ENCODE data around the gene SLC25A10. TPM values are rescaled to one million over a fixed set of nuclear protein-coding genes. Genes with fewer than 3 reads are reported as not detected.

SLC25A10 gene
- total and polyA plus RNA-seq, 8 donors, result 3.5 to 55.6 (median 33.6) TPM

GRCh38 chr17:81741049-81741593 is 29.0 kb downstream of the SLC25A10 start:
- intact Hi-C loops (cut with DNase I; ENCODE audit: low total_unique reads), result no loop called here
- H3K4me3 ChIP-seq, result no peak overlapping the region
- no peak for DNase-seq
- H3K4me1 ChIP-seq, result peaks cover 1 to 15% (median 5%) of the 10 kb centered on the region in 4 donors
- WGBS, 5 donors, result 37 to 53% (median 49%) methylated on average over 13 to 22 of the region's 22 CpGs
- peaks cover 0 to 37% (median 8%) of the 10 kb centered on the region in 3 donors for H3K27me3 ChIP-seq
- H3K9me3 ChIP-seq, result no peaks in the 10 kb centered on the region
- H3K36me3 ChIP-seq, result no peaks in the 10 kb centered on the region
- TF ChIP-seq POLR2AphosphoS5 (IDR thresholded peaks at IDR 0.05) (no peak), POLR2A (IDR thresholded peaks at IDR 0.05) (no peak)
- no peak overlapping the region for H3K27ac ChIP-seq

- intact Hi-C loops (cut with DNase I; ENCODE audit: low total_unique reads), result no loop called here
- Histone ChIP-seq H3K4me3 (no peak overlapping the region), H3K27me3 (peaks cover 0 to 35% (median 8%) of the 10 kb centered on the region in 3 donors), H3K27ac (no peak overlapping the region), H3K36me3 (no peaks in the 10 kb centered on the region), H3K4me1 (peaks cover 0 to 11% (median under 1%) of the 10 kb centered on the region in 4 donors), H3K9me3 (no peaks in the 10 kb centered on the region)
- WGBS, 5 donors, result 35 to 60% (median 45%) methylated on average over 17 to 26 of the region's 26 CpGs
- DNase-seq, result no peak
- TF ChIP-seq CTCF (IDR thresholded peaks at IDR 0.05) (no peak), EP300 (IDR thresholded peaks at IDR 0.05) (no peak), POLR2AphosphoS5 (IDR thresholded peaks at IDR 0.05) (no peak), POLR2A (IDR thresholded peaks at IDR 0.05) (no peak)
Observed at GRCh38 chr17:81741594-81742452, 29.7 kb downstream of the SLC25A10 start.

Small RNAs within 50 kb of the gene (small RNA-seq; reads per million reads assigned to genes)
- gene MIR6786, result 0 to 0.20 (median 0) reads per million in 4 donors

Other genes with a start within 250 kb of the SLC25A10 start
- 1,000 to 10,000 TPM in 4 of 5 donors, 100 to 1,000 TPM in 1; 978 to 2,952 (median 1,777) TPM for gene ACTG1, start 199.5 kb upstream of the SLC25A10 start, total RNA-seq
- 1,000 to 10,000 TPM; 1,866 to 2,457 (median 2,070) TPM for gene ACTG1, start 199.5 kb upstream of the SLC25A10 start, polyA plus RNA-seq
- 10 to 100 TPM in 1 of 5 donors, 1 to 10 TPM in 3, not detected in 1; 2.8 to 21.7 (median 6.2) TPM for gene FSCN2, start 183.9 kb upstream of the SLC25A10 start, total RNA-seq
- 1 to 10 TPM in 2 of 3 donors, under 1 TPM in 1; 0.90 to 2.7 (median 2.1) TPM for gene FSCN2, start 183.9 kb upstream of the SLC25A10 start, polyA plus RNA-seq
- gene FAAP100, start 159.9 kb upstream of the SLC25A10 start, total RNA-seq, result 100 to 1,000 TPM in 1 of 5 donors, 10 to 100 TPM in 4; 11.9 to 130 (median 51.8) TPM
- gene FAAP100, start 159.9 kb upstream of the SLC25A10 start, polyA plus RNA-seq, result 10 to 100 TPM; 12.2 to 17.1 (median 17.0) TPM
- 100 to 1,000 TPM in 3 of 5 donors, 10 to 100 TPM in 2; 53.3 to 284 (median 103) TPM for gene NPLOC4, start 75.2 kb upstream of the SLC25A10 start, total RNA-seq
- gene NPLOC4, start 75.2 kb upstream of the SLC25A10 start, polyA plus RNA-seq, result 10 to 100 TPM; 24.0 to 25.3 (median 24.4) TPM
- gene TSPAN10, start 75.1 kb upstream of the SLC25A10 start, total RNA-seq, result not detected
- gene TSPAN10, start 75.1 kb upstream of the SLC25A10 start, polyA plus RNA-seq, result 1 to 10 TPM; 1.1 to 1.5 (median 1.2) TPM
- gene PDE6G, start 55.7 kb upstream of the SLC25A10 start, total RNA-seq, result 1 to 10 TPM in 1 of 5 donors, not detected in 4; 2.0 TPM
- 1 to 10 TPM in 1 of 3 donors, under 1 TPM in 2; 0.85 to 2.6 (median 0.93) TPM for gene PDE6G, start 55.7 kb upstream of the SLC25A10 start, polyA plus RNA-seq
- gene OXLD1, start 45.7 kb upstream of the SLC25A10 start, total RNA-seq, result 100 to 1,000 TPM in 2 of 5 donors, 10 to 100 TPM in 1, 1 to 10 TPM in 1, not detected in 1; 9.9 to 112 (median 61.2) TPM
- 10 to 100 TPM; 59.6 to 82.2 (median 64.5) TPM for gene OXLD1, start 45.7 kb upstream of the SLC25A10 start, polyA plus RNA-seq
- gene CCDC137, start 45.5 kb upstream of the SLC25A10 start, total RNA-seq, result 100 to 1,000 TPM in 1 of 5 donors, 10 to 100 TPM in 1, 1 to 10 TPM in 2, under 1 TPM in 1; 0.58 to 279 (median 9.4) TPM
- gene CCDC137, start 45.5 kb upstream of the SLC25A10 start, polyA plus RNA-seq, result 10 to 100 TPM; 18.2 to 26.0 (median 23.3) TPM
- 100 to 1,000 TPM in 1 of 5 donors, 10 to 100 TPM in 3, 1 to 10 TPM in 1; 8.1 to 109 (median 25.7) TPM for gene ARL16, start 28.5 kb upstream of the SLC25A10 start, total RNA-seq
- gene ARL16, start 28.5 kb upstream of the SLC25A10 start, polyA plus RNA-seq, result 10 to 100 TPM; 43.5 to 67.1 (median 55.6) TPM
- 100 to 1,000 TPM in 4 of 5 donors, 10 to 100 TPM in 1; 52.0 to 275 (median 142) TPM for gene HGS, start 28.3 kb upstream of the SLC25A10 start, total RNA-seq
- 100 to 1,000 TPM in 2 of 3 donors, 10 to 100 TPM in 1; 86.1 to 138 (median 105) TPM for gene HGS, start 28.3 kb upstream of the SLC25A10 start, polyA plus RNA-seq
- gene MRPL12, start 8.9 kb upstream of the SLC25A10 start, total RNA-seq, result 100 to 1,000 TPM in 1 of 5 donors, 10 to 100 TPM in 3, 1 to 10 TPM in 1; 3.5 to 146 (median 47.8) TPM
- 100 to 1,000 TPM in 2 of 3 donors, 10 to 100 TPM in 1; 90.6 to 178 (median 158) TPM for gene MRPL12, start 8.9 kb upstream of the SLC25A10 start, polyA plus RNA-seq
- gene GCGR, start 91.9 kb downstream of the SLC25A10 start, total RNA-seq, result under 1 TPM in 1 of 5 donors, not detected in 4; 0.55 TPM
- gene GCGR, start 91.9 kb downstream of the SLC25A10 start, polyA plus RNA-seq, result under 1 TPM in 1 of 3 donors, not detected in 2; 0.38 TPM
- 100 to 1,000 TPM in 1 of 5 donors, 10 to 100 TPM in 4; 23.7 to 150 (median 51.0) TPM for gene MCRIP1, start 121.0 kb downstream of the SLC25A10 start, total RNA-seq
- 100 to 1,000 TPM; 104 to 144 (median 114) TPM for gene MCRIP1, start 121.0 kb downstream of the SLC25A10 start, polyA plus RNA-seq
- gene PPP1R27, start 122.8 kb downstream of the SLC25A10 start, total RNA-seq, result not detected
- 1 to 10 TPM in 1 of 3 donors, under 1 TPM in 1, not detected in 1; 0.58 to 2.0 TPM for gene PPP1R27, start 122.8 kb downstream of the SLC25A10 start, polyA plus RNA-seq
- 1,000 to 10,000 TPM in 2 of 5 donors, 100 to 1,000 TPM in 3; 401 to 1,308 (median 815) TPM for gene P4HB, start 148.3 kb downstream of the SLC25A10 start, total RNA-seq
- gene P4HB, start 148.3 kb downstream of the SLC25A10 start, polyA plus RNA-seq, result 100 to 1,000 TPM; 426 to 709 (median 528) TPM
- gene ARHGDIA, start 159.1 kb downstream of the SLC25A10 start, total RNA-seq, result 100 to 1,000 TPM in 3 of 5 donors, 10 to 100 TPM in 2; 57.1 to 435 (median 117) TPM
- 100 to 1,000 TPM; 154 to 240 (median 212) TPM for gene ARHGDIA, start 159.1 kb downstream of the SLC25A10 start, polyA plus RNA-seq
- gene ALYREF, start 179.3 kb downstream of the SLC25A10 start, total RNA-seq, result 100 to 1,000 TPM in 2 of 5 donors, 10 to 100 TPM in 2, 1 to 10 TPM in 1; 5.8 to 224 (median 90.1) TPM
- 10 to 100 TPM; 33.6 to 42.3 (median 36.8) TPM for gene ALYREF, start 179.3 kb downstream of the SLC25A10 start, polyA plus RNA-seq
- gene ANAPC11, start 179.4 kb downstream of the SLC25A10 start, total RNA-seq, result 100 to 1,000 TPM in 3 of 5 donors, 10 to 100 TPM in 2; 49.8 to 141 (median 108) TPM
- 100 to 1,000 TPM; 231 to 276 (median 257) TPM for gene ANAPC11, start 179.4 kb downstream of the SLC25A10 start, polyA plus RNA-seq
- 1 to 10 TPM in 2 of 5 donors, not detected in 3; 1.4 to 2.0 TPM for gene NPB, start 190.0 kb downstream of the SLC25A10 start, total RNA-seq
- under 1 TPM in 2 of 3 donors, not detected in 1; 0.83 to 0.93 TPM for gene NPB, start 190.0 kb downstream of the SLC25A10 start, polyA plus RNA-seq
- 100 to 1,000 TPM in 2 of 5 donors, 10 to 100 TPM in 3; 17.5 to 119 (median 27.2) TPM for gene PCYT2, start 199.1 kb downstream of the SLC25A10 start, total RNA-seq
- 10 to 100 TPM; 39.7 to 51.7 (median 42.8) TPM for gene PCYT2, start 199.1 kb downstream of the SLC25A10 start, polyA plus RNA-seq
- 100 to 1,000 TPM in 1 of 5 donors, 10 to 100 TPM in 4; 22.8 to 128 (median 56.0) TPM for gene SIRT7, start 205.9 kb downstream of the SLC25A10 start, total RNA-seq
- gene SIRT7, start 205.9 kb downstream of the SLC25A10 start, polyA plus RNA-seq, result 10 to 100 TPM; 18.2 to 46.9 (median 44.1) TPM
- gene MAFG, start 215.5 kb downstream of the SLC25A10 start, total RNA-seq, result 10 to 100 TPM in 4 of 5 donors, 1 to 10 TPM in 1; 2.3 to 30.4 (median 20.3) TPM
- gene MAFG, start 215.5 kb downstream of the SLC25A10 start, polyA plus RNA-seq, result 1 to 10 TPM; 7.2 to 8.9 (median 8.1) TPM
- 10 to 100 TPM in 3 of 5 donors, 1 to 10 TPM in 1, not detected in 1; 8.9 to 28.8 (median 15.7) TPM for gene PYCR1, start 225.0 kb downstream of the SLC25A10 start, total RNA-seq
- gene PYCR1, start 225.0 kb downstream of the SLC25A10 start, polyA plus RNA-seq, result 10 to 100 TPM; 20.0 to 73.8 (median 47.4) TPM
- gene MYADML2, start 234.9 kb downstream of the SLC25A10 start, total RNA-seq, result not detected
- gene MYADML2, start 234.9 kb downstream of the SLC25A10 start, polyA plus RNA-seq, result not detected
- 1 to 10 TPM in 1 of 5 donors, under 1 TPM in 1, not detected in 3; 0.58 to 1.5 TPM for gene NOTUM, start 248.9 kb downstream of the SLC25A10 start, total RNA-seq
- gene NOTUM, start 248.9 kb downstream of the SLC25A10 start, polyA plus RNA-seq, result 1 to 10 TPM in 1 of 3 donors, under 1 TPM in 2; 0.37 to 3.8 (median 0.46) TPM